Thyroid gland (tissue), 4 donors: ENCODE measurements around the gene PLAC9. TPM values are rescaled to one million over a fixed set of nuclear protein-coding genes. Genes with fewer than 3 reads are reported as not detected.

Source experiments
- DNase-seq, 2 donors: peaks; one replicate each; pipeline ENCODE4 v3.0.0-alpha.2; 2019
- H3K27ac ChIP-seq, 3 donors: fragments of 200-600 bp; sonication (generic); 1 replicate in 2 of 3; 2 replicates in 1 of 3; pipeline ENCODE4 v1.5.1; 2016 to 2019; ENCODE audit warnings: mild to moderate bottlenecking in 1 of 3, moderate library complexity in 1 of 3
- H3K27me3 ChIP-seq: fragments of 200-600 bp; sonication (generic); one replicate; pipeline ENCODE4 v1.5.1; 2019
- H3K36me3 ChIP-seq, 2 donors: fragments of 200-600 bp; sonication (generic); one replicate each; pipeline ENCODE4 v1.5.1; 2016 to 2019
- H3K4me1 ChIP-seq, 2 donors: fragments of 200-600 bp; sonication (generic); one replicate each; pipeline ENCODE4 v1.5.1; 2017 to 2019
- H3K4me3 ChIP-seq, 3 donors: fragments of 200-600 bp; sonication (generic); replicated peaks in 1 of 3; 1 replicate in 2 of 3; 2 replicates in 1 of 3; pipeline ENCODE4 v1.5.1; 2016; ENCODE audit warnings: mild to moderate bottlenecking in 1 of 3
- H3K9me3 ChIP-seq: fragments of 200-600 bp; sonication (generic); one replicate; pipeline ENCODE4 v1.5.1; 2017
- CTCF ChIP-seq, 6 experiments: fragments of 200-600 bp in 3 of 6; fragments of 450-650 bp in 3 of 6; sonication (generic) in 3 of 6; IDR thresholded peaks; one replicate each; pipeline ENCODE4 v1.5.1; 2016 to 2019; ENCODE audit warnings: antibody characterized with exemption in 6 of 6, mild to moderate bottlenecking in 2 of 6, inconsistent platforms in 1 of 6, moderate library complexity in 1 of 6
- POLR2A ChIP-seq, 2 donors: fragments of 450-650 bp; IDR thresholded peaks; one replicate each; pipeline ENCODE4 v1.6.1; 2017; ENCODE audit warnings: antibody characterized with exemption in 2 of 2, mild to moderate bottlenecking in 2 of 2, moderate library complexity in 1 of 2
- WGBS, 2 donors: methylation state at CpG; one replicate each; pipeline ENCODE4 v1.1.5; 2017; 5-methylcytosine and 5-hydroxymethylcytosine counted together
- intact Hi-C: fragments of 100-400 bp; cut with DNase I; formaldehyde crosslinking; loops from one replicate; pipeline ENCODE4 v1.15.1; 2023
- total RNA-seq, 4 donors: library from RNA; depleted of rRNA; stranded (reverse); fragments of >200 nt; gene quantifications; one replicate each; pipeline ENCODE4 v1.2.3, GENCODE V29; 2016

PLAC9 gene
- total RNA-seq, 4 donors from 2014 or later, result 5.5 to 65.6 (median 33.6) TPM

- TF ChIP-seq CTCF (IDR thresholded peaks at IDR 0.05) (no peak), POLR2A (IDR thresholded peaks at IDR 0.05) (no peak)
- no peaks in the 10 kb centered on the region for H3K9me3 ChIP-seq
- peaks cover 0 to 24% of the 10 kb centered on the region in 2 donors for H3K4me1 ChIP-seq
- no peak overlapping the region for H3K4me3 ChIP-seq
- WGBS, 2 donors, result 87 to 92% methylated on average over 7 to 8 of the region's 8 CpGs
- peaks cover 29 to 39% of the 10 kb centered on the region in 2 donors for H3K36me3 ChIP-seq
- peak overlapping the region in 2 of 3 donors; percentile 18 to 49 for H3K27ac ChIP-seq
- intact Hi-C loops, result loop anchor here (10.0 kb wide), 1 partner anchor 49 kb away; the partner anchor contains the start of gene ANXA11
- no peaks in the 10 kb centered on the region for H3K27me3 ChIP-seq
- no peak for DNase-seq
Observed at GRCh38 chr10:80155696-80156215, 23.2 kb downstream of the PLAC9 start.

- H3K36me3 ChIP-seq, result peaks cover 29 to 42% of the 10 kb centered on the region in 2 donors
- no peaks in the 10 kb centered on the region for H3K9me3 ChIP-seq
- H3K4me1 ChIP-seq, result peaks cover 0 to 24% of the 10 kb centered on the region in 2 donors
Observed at GRCh38 chr10:80156216-80156615, 23.7 kb downstream of the PLAC9 start.

GRCh38 chr10:80157561-80157960, 25.0 kb downstream of the PLAC9 start:
- Histone ChIP-seq H3K4me3 (no peak overlapping the region), H3K27ac (peak overlapping the region in 2 of 3 donors; percentile 7 to 66), H3K36me3 (peaks cover 39 to 56% of the 10 kb centered on the region in 2 donors), H3K9me3 (no peaks in the 10 kb centered on the region), H3K27me3 (no peaks in the 10 kb centered on the region), H3K4me1 (peaks cover 0 to 24% of the 10 kb centered on the region in 2 donors)
- no peak for DNase-seq
- TF ChIP-seq POLR2A (IDR thresholded peaks at IDR 0.05) (no peak), CTCF (IDR thresholded peaks at IDR 0.05) (no peak)
- intact Hi-C loops, result loop anchor here (10.0 kb wide), 1 partner anchor 47 kb away; the partner anchor contains the start of gene ANXA11
- 96 to 98% methylated on average over 14 of the region's 14 CpGs for WGBS, 2 donors

More at GRCh38 chr10:80156216-80156615, 23.7 kb downstream of the PLAC9 start:
- Histone ChIP-seq H3K27ac (peak overlapping the region in 2 of 3 donors; percentile 18 to 49), H3K27me3 (no peaks in the 10 kb centered on the region), H3K4me3 (no peak overlapping the region)
- intact Hi-C loops, result loop anchor here (10.0 kb wide), 1 partner anchor 49 kb away; the partner anchor contains the start of gene ANXA11
- no peak for TF ChIP-seq CTCF (IDR thresholded peaks at IDR 0.05)
- TF ChIP-seq POLR2A (IDR thresholded peaks at IDR 0.05), result no peak
- DNase-seq, result no peak
- 92% methylated on average over 5 of the region's 5 CpGs for whole genome bisulfite sequencing, 2 donors

DNA sequence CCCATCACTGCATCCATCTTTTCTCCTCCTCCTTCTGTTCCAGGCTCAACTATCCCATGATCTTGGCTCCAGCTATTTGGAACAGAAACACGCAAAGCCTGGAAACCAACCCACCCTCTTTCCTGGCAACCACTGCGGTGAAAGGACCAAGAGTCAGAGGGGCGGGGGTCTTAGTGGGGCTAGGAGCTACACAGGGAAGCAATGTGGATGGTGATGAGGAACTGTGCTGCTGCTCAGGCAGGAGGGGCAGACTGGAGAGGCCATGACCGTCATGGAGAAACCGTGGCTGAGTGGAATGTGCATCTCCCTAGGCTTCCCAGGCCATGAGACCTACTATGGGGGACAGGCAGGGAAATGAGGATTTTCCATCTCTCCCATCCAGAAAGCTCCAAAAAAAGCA, 25.6 kb downstream of the PLAC9 start:
- no peak for DNase-seq
- WGBS, 2 donors, result 62 to 79% methylated on average over 5 of the region's 5 CpGs
- Histone ChIP-seq H3K36me3 (peaks cover 39 to 61% of the 10 kb centered on the region in 2 donors), H3K27ac (peak overlapping the region; percentile 7 to 66 (median 13)), H3K9me3 (no peaks in the 10 kb centered on the region), H3K4me1 (peaks cover 0 to 24% of the 10 kb centered on the region in 2 donors), H3K27me3 (no peaks in the 10 kb centered on the region), H3K4me3 (no peak overlapping the region)
- TF ChIP-seq CTCF (IDR thresholded peaks at IDR 0.05) (no peak), POLR2A (IDR thresholded peaks at IDR 0.05) (no peak)
- intact Hi-C loops, result loop anchor here (10.0 kb wide), 1 partner anchor 47 kb away; the partner anchor contains the start of gene ANXA11

GRCh38 chr10:80158598-80159127, 26.1 kb downstream of the PLAC9 start:
- intact Hi-C loops, result loop anchor here (10.0 kb wide), 1 partner anchor 46 kb away; the partner anchor contains the start of gene ANXA11
- WGBS, 2 donors, result 51 to 61% methylated on average over 13 to 14 of the region's 14 CpGs
- Histone ChIP-seq H3K9me3 (no peaks in the 10 kb centered on the region), H3K4me1 (peaks cover 0 to 28% of the 10 kb centered on the region in 2 donors), H3K27me3 (no peaks in the 10 kb centered on the region), H3K4me3 (no peak overlapping the region), H3K36me3 (peaks cover 39 to 65% of the 10 kb centered on the region in 2 donors), H3K27ac (peak overlapping the region in 2 of 3 donors; percentile 53 to 66)
- TF ChIP-seq POLR2A (IDR thresholded peaks at IDR 0.05) (no peak), CTCF (IDR thresholded peaks at IDR 0.05) (no peak)
- DNase-seq, result peak; percentile 40 to 48
